ENCODE measurements around the gene WDR88. TPM values are rescaled to one million over a fixed set of nuclear protein-coding genes. Genes with fewer than 3 reads are reported as not detected.

WDR88 gene
- total and polyA plus RNA-seq, 10 of the 15 experiments (the other 5 are each of a cell fraction or from before 2014, with no cell fraction given) = 0.19 to 0.34 TPM; not detected in 8

GRCh38 chr19:33100894-33101644 lies 30.8 kb upstream of the WDR88 start:
- no peaks in the 10 kb centered on the region for H3K79me2 ChIP-seq (ENCODE audit: control insufficient read depth, insufficient read depth, low read length)
- ChIA-PET RAD21 (ENCODE audit: unreplicated experiment) (no interaction called here), POLR2A (interaction anchor here (0.7 kb wide), 1 partner anchor 10 kb away, joined by 5 read pairs; no protein-coding TSS in a partner anchor), CTCF (no interaction called here), SMC1A (ENCODE audit: uncharacterized antibody, unreplicated experiment) (no interaction called here)
- WGBS (ENCODE audit: insufficient coverage, insufficient replicate concordance, low lambda C conversion rate, missing lambda C conversion rate) = 93% methylated on average over 10 of the region's 10 CpGs
- no TSS peak for BruUV-seq (replicated peaks)
- FAIRE-seq (no peak), DNase-seq (ENCODE audit: low read depth, low spot score) (no peak), ATAC-seq (no peak)
- in situ Hi-C loops (cut with MboI) = no loop called here
- no peaks in the 10 kb centered on the region for H4K20me1 ChIP-seq (ENCODE audit: control insufficient read depth, insufficient read depth)
- no peak overlapping the region for H3K4me3 ChIP-seq
- no peaks in the 10 kb centered on the region for H3K9me3 ChIP-seq (replicated peaks; ENCODE audit: control insufficient read depth, insufficient read depth, low read length)
- H3K4me2 ChIP-seq (ENCODE audit: control insufficient read depth, insufficient read depth) = no peak overlapping the region
- H3K36me3 ChIP-seq (ENCODE audit: control insufficient read depth in 2 of 2, insufficient read depth in 2 of 2, low read length in 1 of 2) = peaks cover 9 to 29% of the 10 kb centered on the region in 2 experiments
- H3K27me3 ChIP-seq (replicated peaks in 1 of 2; ENCODE audit: control insufficient read depth in 2 of 2, insufficient read depth in 2 of 2, low read length in 1 of 2) = no peaks in the 10 kb centered on the region
- H3K27ac ChIP-seq (ENCODE audit: control insufficient read depth, insufficient read depth) = no peak overlapping the region
- H3K9ac ChIP-seq (ENCODE audit: control insufficient read depth, insufficient read depth, low read length) = no peak overlapping the region
- H2AFZ ChIP-seq (ENCODE audit: control insufficient read depth, low read depth, low read length) = no peak overlapping the region
- intact Hi-C loops (cut with micrococcal nuclease; ENCODE audit: unreplicated experiment) = no loop called here
- TF ChIP-seq PRDM15 (CRISPR knock-in tag; IDR thresholded peaks at IDR 0.05) = no peak
- TF ChIP-seq, protein P1, sequence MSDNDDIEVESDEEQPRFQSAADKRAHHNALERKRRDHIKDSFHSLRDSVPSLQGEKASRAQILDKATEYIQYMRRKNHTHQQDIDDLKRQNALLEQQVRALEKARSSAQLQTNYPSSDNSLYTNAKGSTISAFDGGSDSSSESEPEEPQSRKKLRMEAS (IDR thresholded peaks at IDR 0.05; ENCODE audit: low read depth, low read length) = no peak
- TF ChIP-seq MXI1 (IDR thresholded peaks at IDR 0.05; ENCODE audit: low read depth, low read length) = no peak
- TF ChIP-seq SIN3A (IDR thresholded peaks at IDR 0.05; ENCODE audit: low read depth, low read length) = no peak
- TF ChIP-seq CEBPZ (IDR thresholded peaks at IDR 0.05; ENCODE audit: low read depth, low read length) = no peak
- TF ChIP-seq CHD2 (IDR thresholded peaks at IDR 0.05; ENCODE audit: borderline replicate concordance, low read depth, low read length) = no peak
- no peak for TF ChIP-seq MTA3 (IDR thresholded peaks at IDR 0.05; ENCODE audit: borderline replicate concordance, low read length)
- no peak for TF ChIP-seq E2F8 (IDR thresholded peaks at IDR 0.05; ENCODE audit: low read depth, partially characterized antibody)
- H3K4me1 ChIP-seq (ENCODE audit: control insufficient read depth, insufficient read depth, low read length) = no peaks in the 10 kb centered on the region

Measured in GM12878 (cell line).